Measurements from ENCODE around the gene BCAS1. TPM values are rescaled to one million over a fixed set of nuclear protein-coding genes. Genes with fewer than 3 reads are reported as not detected.

Gene BCAS1
- total RNA-seq, 1 donor from 2014 or later: not detected

- no peak for TF ChIP-seq CTCF (conservative IDR thresholded peaks at IDR 0.05)
- Mint-ChIP-seq H3K4me3 (no peak overlapping the region), H3K9me3 (no peaks in the 10 kb centered on the region), H3K27ac (ENCODE audit: unreplicated experiment) (no peak overlapping the region), H3K4me1 (peaks cover 23% of the 10 kb centered on the region), H3K27me3 (ENCODE audit: low read depth) (no peaks in the 10 kb centered on the region), H3K36me3 (ENCODE audit: low read depth) (no peaks in the 10 kb centered on the region)
- DNase-seq (ENCODE audit: low read depth, low spot score): no peak
These were observed 106.3 kb downstream of the BCAS1 start for GRCh38 chr20:53964067-53964466.

GRCh38 chr20:53963635-53964034, 106.8 kb downstream of the BCAS1 start:
- Mint-ChIP-seq H3K27ac (ENCODE audit: unreplicated experiment) (no peak overlapping the region), H3K4me3 (no peak overlapping the region)
- TF ChIP-seq CTCF (conservative IDR thresholded peaks at IDR 0.05): no peak

GRCh38 chr20:53962388-53962787, 108.0 kb downstream of the BCAS1 start:
- no peaks in the 10 kb centered on the region for H3K27me3 Mint-ChIP-seq (ENCODE audit: low read depth)
- H3K4me3 Mint-ChIP-seq: no peak overlapping the region
- no peak for DNase-seq (ENCODE audit: low read depth, low spot score)
- peaks cover 23% of the 10 kb centered on the region for H3K4me1 Mint-ChIP-seq
- no peak for TF ChIP-seq CTCF (conservative IDR thresholded peaks at IDR 0.05)
- no peaks in the 10 kb centered on the region for H3K9me3 Mint-ChIP-seq
- no peaks in the 10 kb centered on the region for H3K36me3 Mint-ChIP-seq (ENCODE audit: low read depth)
- no peak overlapping the region for H3K27ac Mint-ChIP-seq (ENCODE audit: unreplicated experiment)

More at GRCh38 chr20:53963635-53964034, 106.8 kb downstream of the BCAS1 start:
- Mint-ChIP-seq H3K36me3 (ENCODE audit: low read depth) (no peaks in the 10 kb centered on the region), H3K27me3 (ENCODE audit: low read depth) (no peaks in the 10 kb centered on the region), H3K9me3 (no peaks in the 10 kb centered on the region), H3K4me1 (peaks cover 23% of the 10 kb centered on the region)
- DNase-seq (ENCODE audit: low read depth, low spot score): no peak

GRCh38 chr20:53961527-53961926, 108.9 kb downstream of the BCAS1 start:
- no peak overlapping the region for H3K27ac Mint-ChIP-seq (ENCODE audit: unreplicated experiment)
- no peaks in the 10 kb centered on the region for H3K36me3 Mint-ChIP-seq (ENCODE audit: low read depth)
- H3K4me3 Mint-ChIP-seq: no peak overlapping the region
- no peak for DNase-seq (ENCODE audit: low read depth, low spot score)
- H3K27me3 Mint-ChIP-seq (ENCODE audit: low read depth): no peaks in the 10 kb centered on the region
- H3K9me3 Mint-ChIP-seq: peaks cover 3% of the 10 kb centered on the region
- no peak for TF ChIP-seq CTCF (conservative IDR thresholded peaks at IDR 0.05)
- peaks cover 23% of the 10 kb centered on the region for H3K4me1 Mint-ChIP-seq

GRCh38 chr20:53960579-53961272, 109.7 kb downstream of the BCAS1 start:
- no peak for TF ChIP-seq CTCF (conservative IDR thresholded peaks at IDR 0.05)
- Mint-ChIP-seq H3K4me3 (no peak overlapping the region), H3K27me3 (ENCODE audit: low read depth) (no peaks in the 10 kb centered on the region), H3K36me3 (ENCODE audit: low read depth) (no peaks in the 10 kb centered on the region), H3K27ac (ENCODE audit: unreplicated experiment) (peak overlapping the region; percentile 19), H3K9me3 (peaks cover 3% of the 10 kb centered on the region), H3K4me1 (peaks cover 23% of the 10 kb centered on the region)
- DNase-seq (ENCODE audit: low read depth, low spot score): no peak
